ENCODE results near the gene SLF2.

Gene SLF2

DNA sequence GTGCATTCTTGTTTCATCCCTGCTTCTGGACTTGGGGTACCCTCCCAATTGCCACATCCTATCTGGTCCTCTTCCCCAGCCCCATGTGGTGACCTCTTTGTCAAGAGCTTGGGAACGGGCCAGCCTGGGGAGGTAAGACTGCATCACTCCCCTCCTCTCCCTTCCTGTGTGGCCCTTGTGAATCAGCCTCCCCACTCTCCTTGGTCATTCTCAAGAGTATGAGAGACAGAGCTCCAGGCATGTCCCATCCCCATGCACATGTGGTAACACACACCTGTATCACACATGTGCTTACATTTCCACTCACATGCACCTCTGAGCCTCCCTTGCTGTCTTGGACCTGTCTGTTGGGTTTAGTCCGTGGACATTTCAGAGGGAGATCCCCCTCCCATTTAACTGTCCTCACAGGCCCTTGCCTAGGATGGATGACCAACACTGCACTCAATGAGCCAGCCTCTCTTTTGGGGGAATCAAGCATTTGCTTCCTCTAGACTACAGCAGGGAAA is 72.0 kb downstream of the SLF2 start:
- DNase-seq (ENCODE audit: low read depth): no peak
- H3K4me3 ChIP-seq (replicated peaks; ENCODE audit: low read depth, low read length): no peak overlapping the region
- TF ChIP-seq CTCF (IDR thresholded peaks at IDR 0.05; ENCODE audit: low read length, missing control alignments): no peak

- no peak for TF ChIP-seq CTCF (IDR thresholded peaks at IDR 0.05; ENCODE audit: low read length, missing control alignments)
- no peak overlapping the region for H3K4me3 ChIP-seq (replicated peaks; ENCODE audit: low read depth, low read length)
- no peak for DNase-seq (ENCODE audit: low read depth)
These were observed 72.6 kb downstream of the SLF2 start for GRCh38 chr10:100985336-100985735.

- TF ChIP-seq CTCF (IDR thresholded peaks at IDR 0.05; ENCODE audit: low read length, missing control alignments): no peak
- H3K4me3 ChIP-seq (replicated peaks; ENCODE audit: low read depth, low read length): peak overlapping the region; percentile 98
- DNase-seq (ENCODE audit: low read depth): no peak
These were observed 73.8 kb downstream of the SLF2 start for GRCh38 chr10:100986623-100986951.

- peak within 1 kb of the TSS; percentile 98 for H3K4me3 ChIP-seq (replicated peaks; ENCODE audit: low read depth, low read length)
- TF ChIP-seq CTCF (IDR thresholded peaks at IDR 0.05; ENCODE audit: low read length, missing control alignments): no peak
- DNase-seq (ENCODE audit: low read depth): peak; percentile 74
These were observed 74.4 kb downstream of the SLF2 start, which contains the start of the genes MRPL43 and TWNK for GRCh38 chr10:100986952-100987684. TSS of gene MRPL43 (minus strand) at chr10:100987497. CDS start at chr10:100987443, 54 bp downstream. TSS of gene TWNK (plus strand) at chr10:100987543. CDS start at chr10:100988211, 668 bp downstream.

DNA sequence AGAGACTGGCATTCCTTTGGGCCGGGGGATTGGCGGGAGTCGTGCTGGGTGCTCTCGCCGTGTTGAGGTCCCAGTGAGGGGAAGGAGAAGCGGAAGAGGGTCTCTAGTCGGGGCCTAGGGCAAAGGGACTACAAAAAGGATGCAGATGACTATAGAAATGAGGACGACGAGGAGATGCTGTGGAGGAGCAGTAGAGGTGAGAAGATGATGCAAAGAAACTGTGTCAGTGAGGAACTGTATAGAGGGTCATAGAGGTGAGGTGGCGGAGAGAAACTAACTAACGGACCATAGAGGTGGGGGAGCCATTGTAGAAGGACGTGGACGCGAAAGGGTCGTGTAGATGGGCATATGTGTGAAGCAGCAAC is 74.9 kb downstream of the SLF2 start:
- no peak for DNase-seq (ENCODE audit: low read depth)

GRCh38 chr10:100988166-100988565 is 75.4 kb downstream of the SLF2 start:
- no peak for TF ChIP-seq CTCF (IDR thresholded peaks at IDR 0.05; ENCODE audit: low read length, missing control alignments)
- DNase-seq (ENCODE audit: low read depth): no peak
- H3K4me3 ChIP-seq (replicated peaks; ENCODE audit: low read depth, low read length): peak overlapping the region; percentile 98

More for the DNA sequence above, 74.9 kb downstream of the SLF2 start:
- peak overlapping the region; percentile 98 for H3K4me3 ChIP-seq (replicated peaks; ENCODE audit: low read depth, low read length)
- no peak for TF ChIP-seq CTCF (IDR thresholded peaks at IDR 0.05; ENCODE audit: low read length, missing control alignments)

DNA sequence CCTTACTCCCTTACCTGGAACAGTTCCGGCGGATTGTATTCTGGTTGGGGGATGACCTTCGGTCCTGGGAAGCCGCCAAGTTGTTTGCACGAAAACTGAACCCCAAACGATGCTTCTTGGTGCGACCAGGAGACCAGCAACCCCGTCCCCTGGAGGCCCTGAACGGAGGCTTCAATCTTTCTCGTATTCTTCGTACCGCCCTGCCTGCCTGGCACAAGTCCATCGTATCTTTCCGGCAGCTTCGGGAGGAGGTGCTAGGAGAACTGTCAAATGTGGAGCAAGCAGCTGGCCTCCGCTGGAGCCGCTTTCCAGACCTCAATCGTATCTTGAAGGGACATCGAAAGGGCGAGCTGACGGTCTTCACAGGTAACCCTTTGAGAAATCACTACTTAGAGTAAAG is 76.3 kb downstream of the SLF2 start:
- no peak overlapping the region for H3K4me3 ChIP-seq (replicated peaks; ENCODE audit: low read depth, low read length)
- TF ChIP-seq CTCF (IDR thresholded peaks at IDR 0.05; ENCODE audit: low read length, missing control alignments): no peak
- no peak for DNase-seq (ENCODE audit: low read depth)

All from fibroblast of pulmonary artery (primary cell).